T-helper 2 cell treated with Interferon-gamma antibody and Interleukin-4, amounts not matched to agents 5 μg/mL and 100 μg/mL, for 36 hours (primary cell): Measurements from ENCODE around the gene LYL1.

ENCODE experiments used
- DNase-seq: peaks from one replicate; pipeline ENCODE4 v3.0.0; 2021; ENCODE audit warnings: low spot score
- H3K27ac Mint-ChIP-seq: one replicate; pipeline ENCODE4 v1.8.0; 2021; ENCODE audit warnings: mild to moderate bottlenecking, mixed read lengths
- H3K27me3 Mint-ChIP-seq: one replicate; pipeline ENCODE4 v1.8.0; 2021; ENCODE audit warnings: low read depth, mixed read lengths
- H3K36me3 Mint-ChIP-seq: one replicate; pipeline ENCODE4 v1.8.0; 2021; ENCODE audit warnings: low read depth, mixed read lengths
- H3K4me1 Mint-ChIP-seq: one replicate; pipeline ENCODE4 v1.8.0; 2021; ENCODE audit warnings: low read depth, mixed read lengths
- H3K4me3 Mint-ChIP-seq: one replicate; pipeline ENCODE4 v1.8.0; 2022; ENCODE audit warnings: mild to moderate bottlenecking, moderate library complexity, mixed read lengths
- H3K9me3 Mint-ChIP-seq: one replicate; pipeline ENCODE4 v1.8.0; 2021; ENCODE audit warnings: mixed read lengths

The LYL1 gene

DNA sequence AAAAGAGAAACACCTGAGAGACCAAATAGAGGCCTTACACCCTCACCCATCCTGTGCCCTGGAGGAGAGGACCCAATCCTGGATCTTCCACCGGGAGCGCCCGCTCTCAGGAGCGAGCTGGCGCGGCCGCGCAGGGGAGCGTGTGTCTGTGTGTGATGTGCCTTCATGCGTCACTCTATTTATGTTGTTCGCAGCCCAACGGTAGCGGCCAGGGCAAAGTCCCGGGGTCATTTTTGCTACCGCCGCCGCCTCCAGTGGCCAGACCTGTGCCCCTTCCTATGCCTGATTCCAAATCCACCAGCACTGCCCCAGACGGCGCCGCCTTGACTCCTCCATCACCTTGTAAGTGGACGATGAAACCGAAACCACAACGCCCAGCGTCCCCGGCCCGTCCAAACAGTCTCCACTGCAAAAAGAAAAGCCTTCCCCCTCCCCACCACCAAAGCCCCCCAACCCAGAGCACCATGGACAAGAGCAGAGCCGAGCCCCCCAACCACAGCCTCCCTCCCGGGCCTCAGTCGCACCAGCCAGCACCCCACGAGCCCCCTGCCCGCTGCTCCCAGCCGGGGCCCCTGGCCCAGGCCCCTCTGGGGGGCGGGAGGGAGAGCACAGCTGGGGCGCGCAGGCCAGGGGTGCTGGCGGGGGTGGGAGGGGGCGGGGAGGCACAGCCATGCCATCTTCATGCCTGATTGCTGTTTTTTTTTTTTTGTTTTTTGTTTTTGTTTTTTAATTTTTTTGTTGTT is 14.7 kb downstream of the LYL1 start:
- Mint-ChIP-seq H3K4me1 (no peaks in the 10 kb centered on the region), H3K27ac (no peak overlapping the region), H3K4me3 (no peak overlapping the region)

DNA sequence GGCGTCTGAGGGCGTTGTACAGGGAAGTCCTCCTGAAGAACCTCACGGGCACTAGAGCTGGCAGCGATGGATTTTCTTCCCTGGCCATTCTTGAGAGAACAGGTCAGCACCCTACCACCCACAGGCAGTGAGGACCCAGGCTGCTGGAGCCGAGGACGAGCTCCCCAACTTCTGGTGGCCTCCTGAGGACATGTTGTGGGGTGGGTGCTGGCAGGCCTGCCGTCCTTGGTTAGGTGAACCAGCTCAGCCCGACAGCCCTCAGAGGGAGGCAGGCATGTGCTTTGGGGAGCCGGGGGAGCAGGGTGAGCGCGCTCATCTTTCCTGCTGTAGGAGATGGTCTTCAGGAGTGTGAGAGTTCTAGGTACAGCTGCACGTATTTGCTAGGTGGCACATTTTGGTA is 15.4 kb downstream of the LYL1 start:
- H3K27ac Mint-ChIP-seq = no peak overlapping the region
- H3K4me3 Mint-ChIP-seq = no peak overlapping the region

More for the DNA sequence above, 14.7 kb downstream of the LYL1 start:
- Mint-ChIP-seq H3K27me3 (peaks cover 6% of the 10 kb centered on the region), H3K36me3 (no peaks in the 10 kb centered on the region), H3K9me3 (no peaks in the 10 kb centered on the region)
- no peak for DNase-seq

DNA sequence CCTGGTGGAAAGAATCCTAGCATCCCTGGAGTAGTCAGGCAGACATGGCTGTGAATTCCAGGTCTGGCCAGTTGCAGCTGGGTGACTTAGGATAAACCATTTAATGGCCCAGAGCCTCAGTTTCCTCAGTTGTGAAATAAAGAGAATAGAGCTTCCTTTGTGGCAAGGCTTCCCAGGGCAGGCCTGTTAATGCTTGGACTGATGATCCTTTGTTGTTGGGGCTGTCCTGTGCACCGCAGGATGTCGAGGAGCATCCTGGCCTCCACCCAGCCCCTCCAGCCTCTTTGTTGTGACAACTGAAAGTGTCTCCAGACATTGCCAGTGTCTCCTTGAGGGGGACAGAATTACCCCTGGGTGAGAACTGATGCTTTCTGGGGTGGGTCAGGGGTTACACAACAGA is 16.3 kb downstream of the LYL1 start:
- no peaks in the 10 kb centered on the region for H3K4me1 Mint-ChIP-seq
- no peak for DNase-seq
- H3K27ac Mint-ChIP-seq = no peak overlapping the region
- H3K4me3 Mint-ChIP-seq = no peak overlapping the region
- peaks cover 6% of the 10 kb centered on the region for H3K27me3 Mint-ChIP-seq
- H3K9me3 Mint-ChIP-seq = no peaks in the 10 kb centered on the region
- H3K36me3 Mint-ChIP-seq = no peaks in the 10 kb centered on the region

More for the DNA sequence above, 15.4 kb downstream of the LYL1 start:
- peaks cover 6% of the 10 kb centered on the region for H3K27me3 Mint-ChIP-seq
- no peaks in the 10 kb centered on the region for H3K4me1 Mint-ChIP-seq
- no peak for DNase-seq
- no peaks in the 10 kb centered on the region for H3K36me3 Mint-ChIP-seq
- no peaks in the 10 kb centered on the region for H3K9me3 Mint-ChIP-seq

DNA sequence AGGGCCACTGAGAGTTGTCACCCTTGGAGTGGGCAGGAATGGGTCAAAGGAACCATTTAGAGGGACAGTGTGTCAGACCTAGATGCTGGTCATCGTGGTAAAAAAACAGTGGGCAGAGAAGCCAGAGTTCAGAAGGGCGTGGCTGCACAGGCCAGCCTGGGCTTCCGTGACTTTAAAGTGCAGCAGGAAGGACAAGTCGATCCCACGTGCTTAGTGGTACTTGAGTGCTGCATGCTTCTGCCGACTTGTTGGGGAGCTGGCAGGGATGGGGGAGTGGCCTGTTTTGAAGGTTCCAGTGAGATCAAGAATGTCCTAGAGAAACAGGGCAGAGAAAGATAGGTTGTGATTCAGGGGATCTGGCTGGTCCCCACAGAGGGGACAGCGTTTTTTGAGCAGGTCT is 17.0 kb downstream of the LYL1 start:
- Mint-ChIP-seq H3K4me3 (no peak overlapping the region), H3K9me3 (no peaks in the 10 kb centered on the region), H3K36me3 (no peaks in the 10 kb centered on the region), H3K27ac (no peak overlapping the region), H3K27me3 (peaks cover 6% of the 10 kb centered on the region), H3K4me1 (no peaks in the 10 kb centered on the region)
- DNase-seq = no peak

DNA sequence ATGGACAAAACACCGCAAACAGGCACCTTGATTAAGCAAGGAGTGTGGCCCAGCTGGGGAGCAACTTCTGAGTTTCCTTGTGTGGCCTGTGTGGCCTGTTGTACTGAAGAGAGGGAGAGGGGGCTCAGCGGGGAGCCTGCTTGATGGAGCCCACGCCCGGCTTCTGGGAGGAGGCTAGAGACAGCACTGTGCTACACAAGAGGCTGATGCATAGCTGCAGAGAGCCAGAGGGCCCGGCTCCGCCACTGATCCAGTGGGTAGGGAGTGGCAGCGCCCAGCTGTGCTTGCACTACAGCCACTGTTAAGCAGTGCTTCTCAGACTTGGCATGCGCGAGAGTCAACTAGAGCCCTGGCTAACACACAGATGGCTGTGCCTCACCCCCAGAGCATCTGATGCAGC is 19.0 kb downstream of the LYL1 start:
- DNase-seq = no peak
- Mint-ChIP-seq H3K9me3 (no peaks in the 10 kb centered on the region), H3K36me3 (no peaks in the 10 kb centered on the region), H3K4me1 (no peaks in the 10 kb centered on the region), H3K4me3 (no peak overlapping the region), H3K27me3 (peaks cover 6% of the 10 kb centered on the region), H3K27ac (no peak overlapping the region)

DNA sequence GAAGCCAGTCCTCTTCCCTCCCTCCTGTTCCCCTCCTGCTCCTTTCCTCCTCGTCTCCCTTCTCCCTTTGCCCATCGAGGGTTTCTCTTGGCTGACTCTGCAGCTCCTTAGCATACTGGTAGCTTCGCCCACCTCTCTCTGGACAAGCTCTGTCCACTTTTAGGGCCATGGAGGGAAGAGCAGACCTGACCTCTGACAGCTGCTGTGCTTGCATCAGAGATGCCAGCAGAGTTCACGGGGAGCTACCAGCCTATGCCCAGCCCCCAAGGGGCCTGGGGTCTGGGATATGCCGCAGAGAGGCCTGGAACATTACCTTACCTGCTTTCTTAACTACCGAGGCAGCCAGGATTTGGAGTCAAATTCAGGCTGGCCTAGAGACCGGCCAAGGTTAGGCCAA is 19.7 kb downstream of the LYL1 start:
- H3K36me3 Mint-ChIP-seq = no peaks in the 10 kb centered on the region
- no peak overlapping the region for H3K27ac Mint-ChIP-seq
- H3K27me3 Mint-ChIP-seq = peaks cover 6% of the 10 kb centered on the region
- H3K4me3 Mint-ChIP-seq = no peak overlapping the region
- H3K4me1 Mint-ChIP-seq = no peaks in the 10 kb centered on the region
- no peaks in the 10 kb centered on the region for H3K9me3 Mint-ChIP-seq
- DNase-seq = no peak

DNA sequence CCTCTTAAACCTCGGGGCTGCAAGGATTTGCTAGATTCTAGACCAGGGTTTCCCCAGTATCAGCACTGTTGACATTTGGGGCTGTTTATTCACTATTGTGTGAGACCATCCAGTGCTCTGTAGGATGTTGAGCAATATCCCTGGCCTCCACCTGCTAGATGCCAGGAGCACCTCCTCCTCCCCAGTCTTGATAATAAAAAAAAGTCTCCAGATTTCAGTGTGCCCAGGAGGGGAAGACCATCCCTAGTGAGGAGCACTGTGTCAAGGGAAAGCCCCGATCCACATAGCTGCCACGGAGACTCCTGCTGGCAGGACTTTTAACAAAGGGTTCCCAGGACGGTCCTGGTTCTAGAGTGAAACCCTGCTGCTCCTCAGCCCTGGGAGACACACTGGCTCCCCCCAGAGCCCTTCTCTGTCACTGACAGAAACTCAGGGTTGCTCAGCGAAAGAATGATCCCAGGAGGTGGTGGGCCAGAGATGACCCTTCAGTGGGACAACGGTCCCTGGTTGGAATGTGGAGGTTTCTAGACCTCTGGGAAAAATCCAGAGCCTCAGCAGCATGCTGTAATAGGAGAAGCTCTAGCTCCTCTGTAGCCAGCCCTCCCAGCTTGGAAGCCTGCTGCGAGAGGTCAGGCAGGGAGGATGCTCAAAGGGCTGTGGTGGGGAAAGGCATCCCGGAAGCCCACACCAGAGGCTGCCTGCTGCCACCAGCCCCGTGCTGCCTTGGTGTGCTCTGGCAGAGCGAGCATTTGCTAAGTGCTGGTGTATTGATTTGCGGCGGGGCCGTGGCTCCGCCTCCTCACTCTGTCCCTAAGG is 20.3 kb downstream of the LYL1 start:
- H3K4me3 Mint-ChIP-seq = no peak overlapping the region
- peaks cover 6% of the 10 kb centered on the region for H3K27me3 Mint-ChIP-seq
- H3K9me3 Mint-ChIP-seq = no peaks in the 10 kb centered on the region
- H3K27ac Mint-ChIP-seq = no peak overlapping the region
- DNase-seq = no peak
- H3K4me1 Mint-ChIP-seq = no peaks in the 10 kb centered on the region
- H3K36me3 Mint-ChIP-seq = no peaks in the 10 kb centered on the region

DNA sequence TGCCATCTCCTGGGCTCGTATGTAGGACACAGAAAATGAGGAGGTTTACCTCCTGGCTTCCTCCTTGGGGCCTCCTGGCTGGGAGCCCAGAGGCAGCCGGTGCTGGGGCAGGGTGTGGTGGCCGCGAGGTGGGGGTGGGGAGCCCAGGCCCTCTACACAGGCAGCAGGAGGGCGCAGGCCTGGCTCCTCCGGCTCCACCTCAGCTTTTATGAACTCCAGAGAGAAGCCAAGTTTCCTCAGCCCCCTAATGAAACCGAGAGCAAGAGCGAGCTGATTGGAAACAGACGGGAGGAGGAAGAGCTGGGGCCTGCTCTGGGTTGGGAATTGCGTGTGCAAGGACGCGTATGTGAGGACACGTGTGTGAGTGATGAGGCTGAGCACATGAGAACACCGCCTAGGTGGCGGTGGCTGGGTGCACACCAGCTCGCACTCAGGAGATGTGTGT is 23.1 kb downstream of the LYL1 start:
- H3K4me1 Mint-ChIP-seq = no peaks in the 10 kb centered on the region
- H3K27ac Mint-ChIP-seq = no peak overlapping the region
- H3K27me3 Mint-ChIP-seq = no peaks in the 10 kb centered on the region
- no peak overlapping the region for H3K4me3 Mint-ChIP-seq
- no peaks in the 10 kb centered on the region for H3K36me3 Mint-ChIP-seq
- H3K9me3 Mint-ChIP-seq = no peaks in the 10 kb centered on the region
- DNase-seq = no peak

DNA sequence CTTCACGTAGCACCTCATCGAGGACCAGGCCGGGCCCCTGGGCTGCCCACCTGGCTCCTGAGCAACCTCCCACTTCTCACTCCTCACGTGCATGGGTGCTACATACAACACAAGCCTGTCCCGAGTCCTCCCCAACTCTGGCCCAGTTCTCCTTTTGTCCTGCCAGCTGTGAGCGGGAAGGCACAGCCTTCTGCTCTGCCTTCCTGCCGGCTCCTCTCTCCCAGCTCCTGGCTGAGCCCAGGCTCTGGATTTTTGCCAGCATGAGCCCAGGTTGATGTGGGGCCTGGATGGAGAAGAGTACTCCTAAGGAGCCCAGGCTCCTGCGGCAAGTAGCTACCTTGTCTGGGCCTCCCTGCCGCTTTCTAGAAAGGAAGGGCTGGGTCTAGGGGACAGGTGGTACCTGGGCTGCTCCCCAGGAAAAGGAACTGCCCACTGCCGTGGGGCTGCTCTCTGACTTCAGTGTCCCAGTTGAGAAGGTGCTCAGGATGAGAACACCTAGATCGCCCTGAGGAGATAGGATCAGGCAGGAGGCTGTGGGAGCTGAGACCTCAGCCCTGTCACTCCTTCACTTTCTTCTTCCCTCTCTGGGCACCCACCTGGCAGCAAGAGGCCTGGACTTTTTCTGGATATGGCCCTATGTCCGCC is 23.6 kb downstream of the LYL1 start:
- Mint-ChIP-seq H3K4me1 (no peaks in the 10 kb centered on the region), H3K36me3 (no peaks in the 10 kb centered on the region), H3K27me3 (no peaks in the 10 kb centered on the region), H3K27ac (no peak overlapping the region), H3K4me3 (no peak overlapping the region), H3K9me3 (no peaks in the 10 kb centered on the region)
- no peak for DNase-seq

DNA sequence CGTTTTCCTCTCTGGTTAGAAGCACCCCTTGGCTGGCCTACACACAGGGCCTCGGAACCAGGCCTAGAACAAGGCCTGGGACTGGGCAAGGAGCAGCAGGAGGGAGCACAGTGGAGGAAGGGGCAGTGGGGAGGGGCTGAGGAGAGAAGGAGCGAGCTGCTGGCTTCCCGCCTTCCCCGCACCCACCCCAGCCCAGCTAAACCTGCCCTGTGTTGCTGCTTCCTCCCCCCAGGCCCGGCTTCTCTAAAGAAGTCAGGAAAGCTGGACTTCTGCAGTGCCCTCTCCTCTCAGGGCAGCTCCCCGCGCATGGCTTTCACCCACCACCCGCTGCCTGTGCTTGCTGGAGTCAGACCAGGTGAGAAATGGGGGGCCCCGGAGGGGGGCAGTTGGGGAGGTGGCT is 24.3 kb downstream of the LYL1 start:
- no peak overlapping the region for H3K4me3 Mint-ChIP-seq
- no peak overlapping the region for H3K27ac Mint-ChIP-seq
- H3K4me1 Mint-ChIP-seq = no peaks in the 10 kb centered on the region
- H3K9me3 Mint-ChIP-seq = no peaks in the 10 kb centered on the region
- no peaks in the 10 kb centered on the region for H3K27me3 Mint-ChIP-seq
- no peak for DNase-seq
- H3K36me3 Mint-ChIP-seq = no peaks in the 10 kb centered on the region

DNA sequence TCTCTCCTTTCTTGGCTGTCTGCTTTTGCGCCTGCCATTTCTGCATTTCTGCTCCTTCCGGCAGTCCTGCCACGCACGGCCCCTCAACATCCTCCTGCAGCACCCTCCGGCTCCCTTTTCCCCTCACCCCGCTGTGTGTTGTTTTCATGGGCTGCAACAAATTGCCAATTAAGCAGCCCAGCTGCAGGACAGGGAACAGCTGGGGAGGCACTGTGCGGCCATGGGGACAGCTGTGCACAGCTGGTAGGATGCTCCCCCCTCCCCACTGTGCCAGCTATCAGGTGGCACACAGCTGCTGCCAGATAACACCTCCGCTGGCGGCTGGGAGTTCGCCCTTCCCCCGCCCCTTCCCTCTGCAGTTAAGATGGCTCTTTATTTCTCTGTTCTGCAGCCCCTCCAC is 25.4 kb downstream of the LYL1 start:
- H3K36me3 Mint-ChIP-seq = no peaks in the 10 kb centered on the region
- H3K27me3 Mint-ChIP-seq = no peaks in the 10 kb centered on the region
- H3K27ac Mint-ChIP-seq = no peak overlapping the region
- H3K9me3 Mint-ChIP-seq = no peaks in the 10 kb centered on the region
- H3K4me1 Mint-ChIP-seq = no peaks in the 10 kb centered on the region
- DNase-seq = no peak
- no peak overlapping the region for H3K4me3 Mint-ChIP-seq

DNA sequence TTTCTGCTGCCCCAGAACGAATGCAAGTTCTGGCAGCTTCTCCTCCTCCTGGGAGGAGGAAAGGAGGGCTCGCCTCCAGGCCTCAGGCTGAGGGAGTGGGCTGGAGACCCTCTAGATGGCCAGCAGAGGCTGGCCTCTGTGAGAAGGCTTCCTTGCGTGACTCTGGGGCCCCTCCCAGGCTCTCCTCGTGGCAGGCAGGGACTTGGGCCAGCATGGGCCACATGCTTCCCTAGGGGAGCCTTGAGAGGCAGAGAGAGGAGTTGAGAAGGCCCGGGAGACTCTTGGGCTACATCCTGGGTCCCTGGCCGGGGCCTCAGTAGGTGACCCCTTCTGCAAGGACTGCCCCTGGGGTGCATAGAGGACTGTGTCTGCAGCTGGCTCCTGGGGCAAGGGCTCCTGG is 25.9 kb downstream of the LYL1 start:
- H3K27ac Mint-ChIP-seq = no peak overlapping the region
- H3K27me3 Mint-ChIP-seq = no peaks in the 10 kb centered on the region
- DNase-seq = no peak
- H3K4me3 Mint-ChIP-seq = no peak overlapping the region
- no peaks in the 10 kb centered on the region for H3K36me3 Mint-ChIP-seq
- no peaks in the 10 kb centered on the region for H3K4me1 Mint-ChIP-seq
- H3K9me3 Mint-ChIP-seq = no peaks in the 10 kb centered on the region

DNA sequence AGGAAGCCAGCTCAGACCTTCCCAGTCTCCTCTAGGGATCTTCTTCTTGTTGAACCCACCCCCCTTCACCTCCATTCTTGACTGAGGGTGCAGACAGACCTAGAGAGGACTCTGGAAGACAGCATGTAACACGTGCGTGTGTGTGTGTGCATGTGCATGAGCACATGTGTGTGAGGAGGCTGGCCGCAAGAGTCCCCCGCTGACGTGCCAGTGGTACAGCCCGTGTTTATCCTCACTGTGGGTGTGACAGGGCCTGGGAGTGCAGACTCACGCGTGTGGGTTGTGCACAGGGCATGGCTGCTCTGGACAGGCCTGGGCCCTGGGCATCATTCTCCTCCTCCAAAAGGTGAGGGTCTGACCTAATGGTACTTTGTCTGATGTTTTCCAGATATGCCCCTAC is 26.3 kb downstream of the LYL1 start:
- DNase-seq = no peak
- H3K9me3 Mint-ChIP-seq = no peaks in the 10 kb centered on the region
- no peaks in the 10 kb centered on the region for H3K27me3 Mint-ChIP-seq
- H3K4me1 Mint-ChIP-seq = no peaks in the 10 kb centered on the region
- no peaks in the 10 kb centered on the region for H3K36me3 Mint-ChIP-seq
- no peak overlapping the region for H3K4me3 Mint-ChIP-seq
- H3K27ac Mint-ChIP-seq = no peak overlapping the region

DNA sequence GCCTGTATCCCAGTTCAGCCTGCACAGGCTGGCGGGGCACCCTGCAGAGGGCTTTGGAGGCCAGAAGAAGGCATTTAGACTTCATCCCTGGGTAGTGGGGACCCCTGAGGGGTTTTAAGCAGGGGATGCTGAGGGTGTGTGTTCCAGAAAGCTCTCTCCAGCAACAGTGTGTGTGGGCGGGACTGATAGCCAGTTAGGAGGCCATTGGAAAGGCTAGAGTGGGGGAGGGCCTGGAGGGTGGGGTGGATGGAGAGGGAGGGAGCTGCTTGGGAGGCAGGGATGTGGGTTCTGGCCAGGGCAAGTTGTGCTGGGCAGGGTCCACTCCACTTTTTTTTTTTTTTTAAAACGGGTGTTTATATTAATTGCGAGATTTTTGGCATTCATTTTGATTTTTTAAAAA is 28.3 kb downstream of the LYL1 start:
- no peak overlapping the region for H3K27ac Mint-ChIP-seq
- DNase-seq = no peak
- H3K4me1 Mint-ChIP-seq = no peaks in the 10 kb centered on the region
- no peak overlapping the region for H3K4me3 Mint-ChIP-seq
- H3K36me3 Mint-ChIP-seq = no peaks in the 10 kb centered on the region
- H3K9me3 Mint-ChIP-seq = no peaks in the 10 kb centered on the region
- no peaks in the 10 kb centered on the region for H3K27me3 Mint-ChIP-seq
